Stomach (tissue), 9 donors: Measurements from ENCODE around the gene FBXL19. TPM values are rescaled to one million over a fixed set of nuclear protein-coding genes. Genes with fewer than 3 reads are reported as not detected.

Experiments
- DNase-seq, 2 donors: peaks; one replicate each; pipeline versions ENCODE4 v3.0.0 to v3.0.0-alpha.2; 2013 to 2019
- H3K27ac ChIP-seq, 5 donors: fragments of 200-600 bp in 4 of 5; sonication (generic) in 4 of 5; one replicate each; pipeline ENCODE4 v1.5.1; 2013 to 2019; ENCODE audit warnings: mild to moderate bottlenecking in 1 of 5, moderate library complexity in 1 of 5
- H3K27me3 ChIP-seq, 3 donors: fragments of 200-600 bp; sonication (generic); one replicate each; pipeline ENCODE4 v1.5.1; 2017 to 2019; ENCODE audit warnings: mixed run types in 1 of 3
- H3K36me3 ChIP-seq, 4 donors: fragments of 200-600 bp; sonication (generic); 1 replicate in 3 of 4; 2 replicates in 1 of 4; pipeline ENCODE4 v1.5.1; 2016 to 2019
- H3K4me1 ChIP-seq, 4 donors: fragments of 200-600 bp; sonication (generic); one replicate each; pipeline ENCODE4 v1.5.1; 2016 to 2019
- H3K4me3 ChIP-seq, 4 donors: fragments of 200-600 bp; sonication (generic) in 3 of 4; one replicate each; pipeline ENCODE4 v1.5.1; 2016 to 2019; ENCODE audit warnings: mild to moderate bottlenecking in 1 of 4
- H3K9me3 ChIP-seq, 4 donors: fragments of 200-600 bp; sonication (generic); one replicate each; pipeline ENCODE4 v1.5.1; 2016 to 2019
- EP300 ChIP-seq: sonication (generic); formaldehyde crosslinking; IDR thresholded peaks from one replicate; pipeline ENCODE4 v1.6.1; 2017; ENCODE audit warnings: antibody characterized with exemption
- POLR2A ChIP-seq, 4 donors: fragments of 450-650 bp; IDR thresholded peaks; one replicate each; pipeline ENCODE4 v1.6.1; 2016; ENCODE audit warnings: antibody characterized with exemption in 4 of 4, control low read depth in 2 of 4, mild to moderate bottlenecking in 1 of 4, moderate library complexity in 1 of 4
- POLR2AphosphoS5 ChIP-seq, 3 donors: sonication (generic); formaldehyde crosslinking; IDR thresholded peaks; one replicate each; pipeline ENCODE4 v1.6.1; 2016; ENCODE audit warnings: antibody characterized with exemption in 3 of 3
- WGBS, 5 donors: extraction: QIAGEN DNeasy Blood & Tissue Kit in 3 of 5; methylation state at CpG; one replicate each; pipeline versions ENCODE4 v1.1.5 to v1.1.7; 2013 to 2018; 5-methylcytosine and 5-hydroxymethylcytosine counted together
- intact Hi-C: fragments of 100-400 bp; cut with DNase I; formaldehyde crosslinking; loops from one replicate; pipeline ENCODE4 v1.15.1; 2023; ENCODE audit warnings: low total_unique reads
- polyA plus RNA-seq, 3 donors: library from polyadenylated mRNA; stranded (reverse); fragments of 200-250 nt; gene quantifications; one replicate each; pipeline ENCODE4 v1.2.3, GENCODE V29; 2013
- total RNA-seq, 5 donors: library from RNA; depleted of rRNA; stranded (reverse); fragments of >200 nt; gene quantifications; one replicate each; pipeline versions ENCODE4 v1.1.0 to v1.2.3, GENCODE V29; 2014 to 2016
- TF ChIP-seq, protein P1 (sequence below), 7 experiments: fragments of 450-650 bp in 4 of 7; fragments of 200-600 bp in 3 of 7; sonication (generic) in 3 of 7; IDR thresholded peaks; one replicate each; pipeline ENCODE4 v1.5.1; 2016 to 2019; ENCODE audit warnings: antibody characterized with exemption in 7 of 7, control low read depth in 2 of 7, mild to moderate bottlenecking in 1 of 7
- donor health status: healthy with polysubstance abuse.
- donor health status: Bipolar disorder and iron deficiency.
- donor health status: healthy.

FBXL19 gene
- total and polyA plus RNA-seq, 8 donors, result 5.8 to 252 (median 9.5) TPM

DNA sequence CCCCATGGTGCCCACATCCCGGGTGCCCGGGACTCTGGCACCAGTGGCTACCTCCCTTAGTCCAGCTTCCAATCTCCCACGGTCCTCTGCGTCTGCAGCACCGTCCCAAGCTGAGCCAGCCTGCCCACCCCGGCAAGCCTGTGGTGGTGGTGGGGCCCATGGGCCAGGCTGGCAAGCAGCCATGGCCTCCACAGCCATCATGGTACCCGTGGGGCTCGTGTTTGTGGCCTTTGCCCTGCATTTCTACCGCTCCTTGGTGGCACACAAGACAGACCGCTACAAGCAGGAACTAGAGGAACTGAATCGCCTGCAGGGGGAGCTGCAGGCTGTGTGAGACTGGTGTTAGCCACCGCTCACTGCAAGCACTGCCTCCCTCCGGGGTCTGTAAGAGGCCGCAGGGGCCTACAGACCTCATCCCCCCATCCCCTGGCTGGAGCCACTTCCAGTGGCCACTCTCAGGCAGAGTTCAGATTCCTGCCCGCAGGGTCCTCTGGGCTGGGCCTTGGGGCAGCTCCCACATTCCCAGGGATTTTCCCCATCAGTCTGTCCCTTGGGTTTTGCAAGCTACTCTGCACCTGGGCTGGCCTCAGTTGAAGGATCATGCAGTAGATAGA lies 30.2 kb downstream of the FBXL19 start:
- no peaks in the 10 kb centered on the region for H3K9me3 ChIP-seq
- H3K4me3 ChIP-seq, result no peak overlapping the region
- peak overlapping the region in 3 of 5 donors; percentile 27 to 64 (median 49) for H3K27ac ChIP-seq
- intact Hi-C loops, result no loop called here
- peak; percentile 56 to 92 for DNase-seq
- WGBS, 5 donors, result 28 to 43% (median 38%) methylated on average over 2 to 15 of the region's 15 CpGs
- no peaks in the 10 kb centered on the region for H3K36me3 ChIP-seq
- H3K4me1 ChIP-seq, result peaks cover 30 to 67% (median 63%) of the 10 kb centered on the region in 4 donors
- TF ChIP-seq, protein P1, sequence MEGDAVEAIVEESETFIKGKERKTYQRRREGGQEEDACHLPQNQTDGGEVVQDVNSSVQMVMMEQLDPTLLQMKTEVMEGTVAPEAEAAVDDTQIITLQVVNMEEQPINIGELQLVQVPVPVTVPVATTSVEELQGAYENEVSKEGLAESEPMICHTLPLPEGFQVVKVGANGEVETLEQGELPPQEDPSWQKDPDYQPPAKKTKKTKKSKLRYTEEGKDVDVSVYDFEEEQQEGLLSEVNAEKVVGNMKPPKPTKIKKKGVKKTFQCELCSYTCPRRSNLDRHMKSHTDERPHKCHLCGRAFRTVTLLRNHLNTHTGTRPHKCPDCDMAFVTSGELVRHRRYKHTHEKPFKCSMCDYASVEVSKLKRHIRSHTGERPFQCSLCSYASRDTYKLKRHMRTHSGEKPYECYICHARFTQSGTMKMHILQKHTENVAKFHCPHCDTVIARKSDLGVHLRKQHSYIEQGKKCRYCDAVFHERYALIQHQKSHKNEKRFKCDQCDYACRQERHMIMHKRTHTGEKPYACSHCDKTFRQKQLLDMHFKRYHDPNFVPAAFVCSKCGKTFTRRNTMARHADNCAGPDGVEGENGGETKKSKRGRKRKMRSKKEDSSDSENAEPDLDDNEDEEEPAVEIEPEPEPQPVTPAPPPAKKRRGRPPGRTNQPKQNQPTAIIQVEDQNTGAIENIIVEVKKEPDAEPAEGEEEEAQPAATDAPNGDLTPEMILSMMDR (IDR thresholded peaks at IDR 0.05), result peak in 5 of 7 experiments; percentile 15 to 60 (median 32)
- TF ChIP-seq POLR2A (IDR thresholded peaks at IDR 0.05), result no peak
- H3K27me3 ChIP-seq, result no peaks in the 10 kb centered on the region

DNA sequence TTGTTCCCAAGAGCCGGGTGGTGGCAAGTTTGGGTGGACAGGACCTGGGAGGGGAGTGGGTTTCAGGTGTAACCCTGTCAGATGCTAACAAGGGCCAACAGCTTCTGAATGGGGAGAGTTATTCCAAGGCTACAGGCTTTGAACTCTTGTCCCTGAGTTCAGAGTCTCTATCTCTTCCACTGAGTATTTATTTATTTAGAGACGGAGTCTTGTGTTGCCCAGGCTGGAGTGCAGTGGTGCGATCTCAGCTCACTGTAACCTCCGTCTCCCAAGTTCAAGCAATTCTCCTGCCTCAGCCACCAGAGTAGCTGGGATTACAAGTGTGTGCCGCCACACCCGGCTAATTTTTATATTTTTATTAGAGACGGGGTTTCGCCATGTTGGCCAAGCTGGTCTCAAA lies 31.6 kb downstream of the FBXL19 start:
- Histone ChIP-seq H3K27me3 (no peaks in the 10 kb centered on the region), H3K36me3 (peaks cover 3 to 12% (median 10%) of the 10 kb centered on the region in 4 donors), H3K27ac (no peak overlapping the region), H3K4me3 (no peak overlapping the region), H3K4me1 (peaks cover 37 to 72% (median 66%) of the 10 kb centered on the region in 4 donors), H3K9me3 (no peaks in the 10 kb centered on the region)
- DNase-seq, result no peak
- 64 to 71% (median 68%) methylated on average over 8 of the region's 8 CpGs for WGBS, 5 donors
- intact Hi-C loops, result no loop called here
- TF ChIP-seq POLR2A (IDR thresholded peaks at IDR 0.05) (no peak), POLR2AphosphoS5 (IDR thresholded peaks at IDR 0.05) (no peak), EP300 (no peak)
- TF ChIP-seq, protein P1 (IDR thresholded peaks at IDR 0.05), result no peak

DNA sequence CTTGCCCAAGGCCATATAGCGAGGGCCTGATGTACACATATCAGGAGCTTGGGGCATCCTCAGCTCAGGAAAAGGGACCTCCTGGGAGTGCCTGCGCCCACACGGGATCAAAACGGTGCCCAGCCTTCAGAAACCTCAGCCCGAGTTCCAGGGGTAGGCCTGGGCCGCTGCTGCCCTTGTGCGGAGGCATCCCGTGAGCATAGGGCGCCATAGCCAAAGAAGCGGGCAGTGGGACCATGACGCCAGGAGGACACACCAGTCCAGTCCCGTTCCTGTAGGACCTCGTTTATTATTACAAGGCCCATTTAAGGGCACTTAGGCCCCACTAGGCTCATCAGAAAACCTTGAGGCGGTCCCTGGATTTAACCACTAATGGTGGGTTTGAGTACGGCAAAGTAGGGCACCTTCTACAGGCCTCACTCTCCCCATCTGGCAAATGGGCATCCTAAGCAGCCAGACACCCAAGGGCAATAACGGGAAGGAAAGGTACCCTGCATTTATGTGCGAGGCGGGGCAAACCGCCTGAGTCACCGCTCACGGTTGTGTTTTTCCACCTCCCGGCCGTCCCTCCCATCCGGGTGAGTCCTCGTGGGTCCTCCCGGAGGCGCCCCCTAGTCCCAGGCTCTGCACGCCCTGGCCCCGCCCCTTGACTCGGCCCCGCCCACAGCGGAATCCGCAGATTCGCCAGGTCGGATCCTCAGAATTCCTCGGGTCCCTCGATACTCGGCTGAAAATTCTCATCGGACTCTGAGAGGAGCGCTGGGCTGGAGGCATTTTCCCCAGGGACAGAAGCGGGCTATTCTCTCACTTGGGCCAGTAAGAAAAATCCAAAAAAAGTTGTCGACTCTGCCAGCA lies 33.5 kb downstream of the FBXL19 start:
- H3K4me1 ChIP-seq, result peaks cover 21 to 59% (median 48%) of the 10 kb centered on the region in 4 donors
- peak; percentile 81 to 92 for DNase-seq
- peaks cover 18 to 31% (median 29%) of the 10 kb centered on the region in 4 donors for H3K36me3 ChIP-seq
- intact Hi-C loops, result no loop called here
- WGBS, 5 donors, result 23 to 26% (median 26%) methylated on average over 39 to 42 of the region's 42 CpGs
- H3K27me3 ChIP-seq, result no peaks in the 10 kb centered on the region
- TF ChIP-seq POLR2AphosphoS5 (IDR thresholded peaks at IDR 0.05) (peak in 1 of 3 donors; percentile 37), POLR2A (IDR thresholded peaks at IDR 0.05) (no peak), EP300 (no peak)
- TF ChIP-seq, protein P1 (IDR thresholded peaks at IDR 0.05), result peak in 1 of 7 experiments; percentile 11
- peak overlapping the region; percentile 88 to 93 (median 90) for H3K4me3 ChIP-seq
- peak overlapping the region; percentile 97 to 98 (median 97) for H3K27ac ChIP-seq
- no peaks in the 10 kb centered on the region for H3K9me3 ChIP-seq

DNA sequence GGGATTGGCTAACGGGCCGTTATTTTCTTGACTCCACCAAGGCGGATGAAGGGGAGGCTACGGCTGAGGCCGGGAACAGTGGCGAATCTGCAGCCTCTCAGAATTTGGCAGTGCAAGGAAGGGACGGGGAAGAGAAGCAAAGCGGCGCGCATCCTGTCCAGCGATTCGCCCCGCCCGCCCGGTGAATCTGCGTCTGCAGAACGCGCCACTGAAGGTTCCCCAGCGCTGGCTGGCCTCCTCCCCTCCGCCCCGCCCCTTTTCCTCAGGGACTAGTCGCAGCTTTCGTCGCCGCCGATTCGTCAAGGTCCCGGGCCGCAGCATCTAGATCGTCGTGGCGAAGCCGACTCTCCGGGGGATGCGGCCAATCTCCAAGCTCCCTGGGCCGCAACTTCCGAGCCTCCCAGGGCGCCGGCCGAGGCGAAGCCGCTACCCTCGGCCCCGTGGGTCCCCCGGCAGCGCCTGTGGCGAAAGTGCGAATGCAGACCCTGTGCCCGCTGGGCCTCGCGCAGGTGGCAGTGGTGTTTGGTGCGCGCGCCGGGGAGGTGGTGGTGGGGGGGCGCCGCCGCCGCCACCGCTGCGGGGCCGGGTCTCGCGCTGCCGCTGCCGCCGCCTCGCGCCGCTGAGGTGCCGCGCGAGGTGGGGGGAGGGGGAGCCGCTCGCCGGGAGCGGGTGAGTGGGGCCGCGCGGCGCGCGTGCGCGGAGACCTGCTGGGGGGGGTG lies 34.2 kb downstream of the FBXL19 start, which contains the start of gene SETD1A:
Gene SETD1A (plus strand): TSS at position 299 of the 719 bp plus-strand sequence. CDS start 978 bp downstream, outside the sequence.
- TF ChIP-seq EP300, result no peak
- TF ChIP-seq POLR2AphosphoS5 (IDR thresholded peaks at IDR 0.05), result peak in 2 of 3 donors; percentile 62 to 78
- TF ChIP-seq POLR2A (IDR thresholded peaks at IDR 0.05), result no peak
- DNase-seq, result peak; percentile 97 to 98
- no peaks in the 10 kb centered on the region for H3K9me3 ChIP-seq
- peak within 1 kb of the TSS; percentile 97 to 98 (median 97) for H3K27ac ChIP-seq
- 0 to 1% (median 0%) methylated on average over 32 to 84 of the region's 85 CpGs for WGBS, 5 donors
- intact Hi-C loops, result no loop called here
- peaks cover 13 to 52% (median 42%) of the 10 kb centered on the region in 4 donors for H3K4me1 ChIP-seq
- no peaks in the 10 kb centered on the region for H3K27me3 ChIP-seq
- H3K4me3 ChIP-seq, result peak within 1 kb of the TSS; percentile 88 to 93 (median 90)
- H3K36me3 ChIP-seq, result peaks cover 26 to 39% (median 37%) of the 10 kb centered on the region in 4 donors
